HG03095 (cell line): ENCODE measurements around the gene CEP55.

Experiments used
- ATAC-seq: cut with Tn5 transposase; IDR thresholded peaks from one replicate; pipeline ENCODE4 v1.9.1; 2021; ENCODE audit warnings: moderate library complexity; ENCODE audit not compliant: unreplicated experiment

CEP55 gene

DNA sequence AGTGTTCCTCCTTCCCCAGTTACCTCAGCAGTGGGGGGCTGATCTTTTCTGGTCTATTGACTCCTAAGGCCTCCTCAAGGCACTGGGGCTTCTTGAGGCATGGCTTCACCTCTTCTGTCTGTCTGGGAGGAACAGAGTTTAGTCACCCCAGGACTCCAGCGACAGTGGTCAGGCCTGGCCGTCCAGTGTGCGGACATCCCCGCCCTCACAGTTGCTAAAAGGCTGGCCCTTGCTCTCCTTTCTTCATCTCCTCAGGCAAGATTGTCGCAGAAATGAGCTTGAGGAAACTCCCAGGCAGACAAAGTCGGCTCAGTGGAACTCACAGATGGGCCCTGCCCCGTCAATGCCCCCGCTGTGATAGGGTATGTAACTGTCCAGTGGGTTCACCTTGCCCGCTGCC is 63.1 kb downstream of the CEP55 start:
- no peak for ATAC-seq

DNA sequence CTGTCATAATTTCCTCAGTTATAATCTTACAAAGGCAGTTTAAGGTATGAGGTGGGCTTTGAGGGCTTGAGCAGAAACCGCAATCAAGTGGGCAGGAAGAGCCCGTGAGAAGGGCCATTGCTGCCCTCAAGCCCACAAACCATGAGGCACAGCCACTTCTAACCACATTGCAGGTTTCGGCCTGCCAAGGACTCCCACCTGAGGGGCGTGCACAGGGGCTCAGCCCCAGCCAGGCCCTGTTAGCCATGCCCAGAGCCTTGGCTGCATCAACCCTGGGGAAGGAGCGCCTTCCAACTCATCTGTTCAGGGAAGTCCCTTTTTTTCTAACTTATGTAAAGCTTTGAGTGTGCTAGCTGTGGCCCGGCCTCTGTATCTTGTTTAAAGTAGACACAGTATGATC is 64.1 kb downstream of the CEP55 start:
- ATAC-seq: no peak

- no peak for ATAC-seq
Observed at GRCh38 chr10:93565446-93565845, 69.0 kb downstream of the CEP55 start.

DNA sequence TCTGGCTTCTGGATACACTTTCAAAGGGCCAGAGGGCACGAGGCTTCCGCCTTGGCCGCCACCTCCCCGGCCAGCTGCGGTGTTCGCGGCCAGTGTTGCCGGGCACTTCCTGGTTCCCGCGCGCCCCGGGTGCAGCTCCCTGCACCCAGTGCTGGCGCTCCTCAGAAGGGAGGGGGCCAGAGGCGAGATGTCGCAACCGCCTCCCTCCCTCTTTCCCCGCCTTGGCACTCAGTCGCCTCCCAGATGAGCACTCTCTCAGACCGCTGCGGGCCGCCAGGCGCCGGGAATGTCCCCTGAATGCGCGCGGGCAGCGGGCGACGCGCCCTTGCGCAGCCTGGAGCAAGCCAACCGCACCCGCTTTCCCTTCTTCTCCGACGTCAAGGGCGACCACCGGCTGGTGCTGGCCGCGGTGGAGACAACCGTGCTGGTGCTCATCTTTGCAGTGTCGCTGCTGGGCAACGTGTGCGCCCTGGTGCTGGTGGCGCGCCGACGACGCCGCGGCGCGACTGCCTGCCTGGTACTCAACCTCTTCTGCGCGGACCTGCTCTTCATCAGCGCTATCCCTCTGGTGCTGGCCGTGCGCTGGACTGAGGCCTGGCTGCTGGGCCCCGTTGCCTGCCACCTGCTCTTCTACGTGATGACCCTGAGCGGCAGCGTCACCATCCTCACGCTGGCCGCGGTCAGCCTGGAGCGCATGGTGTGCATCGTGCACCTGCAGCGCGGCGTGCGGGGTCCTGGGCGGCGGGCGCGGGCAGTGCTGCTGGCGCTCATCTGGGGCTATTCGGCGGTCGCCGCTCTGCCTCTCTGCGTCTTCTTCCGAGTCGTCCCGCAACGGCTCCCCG is 70.2 kb downstream of the CEP55 start, which contains the start of gene FFAR4:
FFAR4 (plus strand) TSS at position 231 of the 842 bp plus-strand sequence; CDS start at position 287, 56 bp downstream.
- ATAC-seq: no peak

- no peak for ATAC-seq
Observed at GRCh38 chr10:93567277-93568104, 71.1 kb downstream of the CEP55 start.

DNA sequence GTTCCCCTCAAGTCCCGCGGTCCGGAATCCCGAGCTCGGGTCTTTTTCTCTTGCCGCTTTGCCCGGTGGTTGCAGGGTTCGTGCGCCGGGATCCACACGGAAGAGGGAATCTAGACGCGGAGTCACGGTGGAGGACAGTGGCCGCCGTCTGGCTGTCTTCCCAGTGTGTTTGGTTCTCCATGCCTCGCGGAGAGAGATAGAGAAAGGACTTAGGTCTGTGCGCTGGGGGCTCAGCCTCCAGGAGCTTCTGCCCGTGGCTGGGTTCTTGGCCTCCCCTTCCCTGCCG is 71.6 kb downstream of the CEP55 start:
- no peak for ATAC-seq

DNA sequence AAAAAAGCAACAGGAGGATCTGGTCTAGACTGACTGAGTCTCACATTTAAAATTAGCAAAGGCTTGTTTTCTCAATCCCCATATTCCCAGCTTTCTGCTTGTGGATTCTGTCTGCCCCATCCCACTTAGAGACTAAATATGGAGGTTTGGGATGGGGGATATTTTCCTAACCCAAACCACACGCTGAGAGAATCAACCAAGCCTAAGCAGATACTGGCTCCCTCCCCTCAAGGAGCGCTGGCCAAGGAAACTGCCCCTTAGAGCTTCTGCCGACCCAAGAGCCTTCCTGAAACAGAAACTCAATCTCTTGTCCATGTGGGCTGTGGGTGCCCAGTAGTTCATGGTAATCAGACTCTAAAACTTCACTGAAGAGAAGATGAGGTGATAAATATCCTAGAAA is 74.0 kb downstream of the CEP55 start:
- ATAC-seq: no peak

- ATAC-seq: no peak
Observed at GRCh38 chr10:93572606-93573005, 76.2 kb downstream of the CEP55 start.

DNA sequence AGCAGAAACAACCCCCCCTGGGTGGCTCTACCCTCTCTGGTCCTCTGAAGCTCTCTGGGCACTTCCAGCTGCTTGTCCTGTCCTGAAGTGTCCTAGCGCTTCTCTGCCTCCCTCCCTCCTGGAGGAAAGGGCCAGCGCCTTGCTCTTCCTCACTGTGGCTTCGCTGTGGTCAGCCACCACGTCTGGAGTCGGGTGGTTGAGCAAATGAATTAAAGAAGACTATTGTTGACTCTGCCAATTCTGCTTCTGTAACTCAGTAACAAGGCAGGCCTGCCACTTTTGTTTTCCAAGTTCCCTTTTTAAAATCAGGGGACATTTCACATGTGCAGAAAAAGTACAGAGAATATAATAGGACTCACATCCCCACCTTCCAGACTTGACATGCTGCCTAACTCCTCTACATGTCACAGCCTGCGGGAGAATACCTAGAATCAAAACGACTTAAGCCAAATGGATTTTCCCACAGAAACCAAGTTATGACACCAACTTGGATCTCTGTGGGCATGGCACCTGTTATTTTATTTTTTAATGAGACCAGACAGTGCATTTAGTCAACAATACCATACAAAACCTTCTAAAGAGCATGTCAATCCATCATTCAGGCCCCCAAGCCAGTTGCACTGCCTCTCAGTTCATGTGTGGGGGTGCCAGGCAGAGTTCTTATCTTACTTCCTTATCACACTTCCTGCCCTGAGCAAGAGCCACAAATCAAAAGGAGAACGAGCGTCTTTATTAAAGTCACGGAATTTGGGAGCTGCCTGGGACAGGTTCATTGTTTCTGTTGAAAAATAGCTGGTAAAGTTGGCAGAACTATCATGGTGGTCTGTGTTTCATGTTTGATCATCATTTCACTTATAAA is 76.9 kb downstream of the CEP55 start:
- ATAC-seq: no peak

DNA sequence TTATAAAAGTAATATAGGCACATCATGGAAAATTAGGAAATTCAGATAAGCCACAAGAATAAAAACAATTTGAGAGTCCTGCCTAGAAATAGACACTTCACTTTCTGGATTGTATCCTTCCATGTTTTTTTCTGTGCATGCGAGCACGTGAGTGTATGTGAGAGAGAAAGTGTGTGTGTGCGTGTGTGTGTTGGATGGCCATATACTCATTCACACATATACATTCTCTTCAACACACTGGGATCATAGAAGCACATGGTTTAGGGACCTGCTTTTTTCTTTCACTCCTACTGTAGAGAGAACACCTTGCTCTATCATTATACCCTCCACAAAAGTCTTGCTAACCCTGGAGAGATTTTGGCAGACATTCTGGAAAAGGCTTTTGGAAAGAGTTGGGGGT is 77.5 kb downstream of the CEP55 start:
- no peak for ATAC-seq

DNA sequence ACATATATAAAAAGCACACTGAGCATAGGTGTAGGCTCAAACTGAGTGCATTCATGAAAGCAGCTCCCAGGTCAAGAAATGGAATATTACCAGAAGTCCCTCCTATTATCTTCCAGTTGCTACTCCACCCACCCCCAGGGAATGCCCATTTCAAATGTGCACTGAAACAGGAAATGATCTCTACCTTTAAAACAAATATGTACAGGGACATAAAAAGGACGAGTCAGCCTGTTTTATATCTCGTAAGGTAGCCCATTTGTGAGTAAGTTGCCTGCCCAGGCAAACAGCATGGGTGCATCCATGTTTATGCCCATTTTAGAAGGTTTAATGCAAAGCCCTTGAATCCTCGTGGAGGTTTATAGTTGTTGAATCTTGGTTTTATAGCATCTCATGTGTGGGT is 80.5 kb downstream of the CEP55 start:
- ATAC-seq: no peak

DNA sequence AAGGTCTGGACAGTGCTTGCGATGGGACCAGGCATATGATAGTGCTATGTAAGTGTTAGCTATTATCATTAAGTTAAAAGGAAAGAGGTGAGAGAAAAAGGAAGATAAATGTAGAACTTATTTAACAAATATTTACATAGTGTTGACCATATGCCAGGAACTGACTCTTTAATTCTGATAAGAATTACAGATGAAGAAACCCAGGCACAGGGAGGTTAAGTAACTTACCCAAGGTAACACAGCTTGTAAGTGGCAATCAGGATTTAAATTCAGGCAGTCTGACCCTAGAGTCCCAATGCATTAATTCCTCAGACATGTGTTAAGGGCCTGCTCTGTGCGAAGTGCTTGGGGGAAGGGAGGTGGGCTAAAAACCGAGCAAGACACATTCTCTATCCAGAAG is 81.2 kb downstream of the CEP55 start:
- ATAC-seq: no peak
